WTC11 (cell line): Measurements from ENCODE around the gene ADAT2. TPM values are rescaled to one million over a fixed set of nuclear protein-coding genes. Genes with fewer than 3 reads are reported as not detected.

Experiments
- ATAC-seq: fragments of 200-7000 bp; cut with Tn5 transposase; 2 replicates; pipeline ENCODE4 v1.10.0; 2021; ENCODE audit warnings: mild to moderate bottlenecking, moderate library complexity
- CTCF ChIA-PET: fragments of 300-600 bp; sonication (Branson Sonifier 250); formaldehyde crosslinking; loops from one replicate; lab custom pipeline; 2021; ENCODE audit warnings: antibody characterized with exemption; lab: Charles Lee
- POLR2A ChIA-PET: fragments of 350-600 bp; sonication (Branson Sonifier 250); formaldehyde crosslinking; loops from one replicate; lab custom pipeline; 2021; ENCODE audit warnings: antibody characterized with exemption; lab: Charles Lee
- DNase-seq: peaks from one replicate; pipeline ENCODE4 v3.0.0; 2021; ENCODE audit warnings: low spot score
- H3K27ac Mint-ChIP-seq: 2 replicates; pipeline ENCODE4 v1.8.0; 2021; ENCODE audit warnings: mixed read lengths
- H3K27me3 Mint-ChIP-seq: 2 replicates; pipeline ENCODE4 v1.8.0; 2021; ENCODE audit warnings: low read depth, mild to moderate bottlenecking, moderate library complexity, mixed read lengths
- H3K36me3 Mint-ChIP-seq: 2 replicates; pipeline ENCODE4 v1.8.0; 2021; ENCODE audit warnings: mixed read lengths
- H3K4me1 Mint-ChIP-seq: 2 replicates; pipeline ENCODE4 v1.8.0; 2022; ENCODE audit warnings: mixed read lengths
- H3K4me3 Mint-ChIP-seq: 2 replicates; pipeline ENCODE4 v1.8.0; 2021; ENCODE audit warnings: mild to moderate bottlenecking, moderate library complexity, mixed read lengths
- H3K9me3 Mint-ChIP-seq: 2 replicates; pipeline ENCODE4 v1.8.0; 2021; ENCODE audit warnings: mixed read lengths
- ATF2 ChIP-seq: sonication (generic); formaldehyde crosslinking; IDR thresholded peaks from 2 replicates; pipeline ENCODE4 v1.8.1; 2022; ENCODE audit warnings: low read depth, missing genetic modification reagents, borderline replicate concordance
- ATF3 ChIP-seq: sonication (generic); formaldehyde crosslinking; conservative IDR thresholded peaks from 2 replicates; pipeline ENCODE4 v1.8.1; 2022; ENCODE audit warnings: mild to moderate bottlenecking, missing genetic modification reagents
- CBFB ChIP-seq: sonication (generic); formaldehyde crosslinking; IDR thresholded peaks from 2 replicates; pipeline ENCODE4 v1.8.1; 2022; ENCODE audit warnings: mild to moderate bottlenecking, low read depth, missing genetic modification reagents
- E2F1 ChIP-seq: sonication (generic); formaldehyde crosslinking; IDR thresholded peaks from 2 replicates; pipeline ENCODE4 v1.8.0; 2022; ENCODE audit warnings: mild to moderate bottlenecking, missing genetic modification reagents
- ELF4 ChIP-seq: sonication (generic); formaldehyde crosslinking; IDR thresholded peaks from 2 replicates; pipeline ENCODE4 v1.8.1; 2022; ENCODE audit warnings: low read depth, mild to moderate bottlenecking, moderate library complexity, missing genetic modification reagents
- ETV6 ChIP-seq: sonication (generic); formaldehyde crosslinking; IDR thresholded peaks from 2 replicates; pipeline ENCODE4 v1.8.1; 2022; ENCODE audit warnings: mild to moderate bottlenecking, missing genetic modification reagents
- JAZF1 ChIP-seq: fragments of 250-450 bp; sonication (Bioruptor Pico); IDR thresholded peaks from 2 replicates; pipeline ENCODE4 v1.9.0; 2021; ENCODE audit warnings: moderate library complexity, mild to moderate bottlenecking, inconsistent platforms
- KAT7 ChIP-seq: sonication (generic); formaldehyde crosslinking; IDR thresholded peaks from 2 replicates; pipeline ENCODE4 v1.8.1; 2023; ENCODE audit warnings: missing genetic modification reagents, mild to moderate bottlenecking, borderline replicate concordance
- MLX ChIP-seq: sonication (generic); formaldehyde crosslinking; IDR thresholded peaks from 2 replicates; pipeline ENCODE4 v1.8.1; 2023; ENCODE audit warnings: mild to moderate bottlenecking, missing genetic modification reagents, moderate library complexity
- RORB ChIP-seq: fragments of 250-450 bp; sonication (Bioruptor Pico); IDR thresholded peaks from 2 replicates; pipeline ENCODE4 v1.9.0; 2021; ENCODE audit warnings: mild to moderate bottlenecking
- TEAD1 ChIP-seq: sonication (generic); formaldehyde crosslinking; IDR thresholded peaks from 2 replicates; pipeline ENCODE4 v1.8.0; 2022; ENCODE audit warnings: mild to moderate bottlenecking, missing genetic modification reagents
- USF1 ChIP-seq: sonication (generic); formaldehyde crosslinking; IDR thresholded peaks from 2 replicates; pipeline ENCODE4 v1.8.0; 2022; ENCODE audit warnings: mild to moderate bottlenecking, missing genetic modification reagents
- USF2 ChIP-seq: sonication (generic); formaldehyde crosslinking; IDR thresholded peaks from 2 replicates; pipeline ENCODE4 v1.8.1; 2023; ENCODE audit warnings: mild to moderate bottlenecking, missing genetic modification reagents, moderate library complexity
- ZBTB43 ChIP-seq: sonication (generic); formaldehyde crosslinking; IDR thresholded peaks from 2 replicates; pipeline ENCODE4 v1.8.1; 2023; ENCODE audit warnings: mild to moderate bottlenecking, missing genetic modification reagents
- ZNF263 ChIP-seq: sonication (generic); formaldehyde crosslinking; IDR thresholded peaks from 2 replicates; pipeline ENCODE4 v1.8.1; 2022; ENCODE audit warnings: low read depth, mild to moderate bottlenecking, moderate library complexity, missing genetic modification reagents
- ZNF423 ChIP-seq: fragments of 250-450 bp; sonication (Bioruptor Pico); IDR thresholded peaks from 2 replicates; pipeline ENCODE4 v2.1.2; 2022; ENCODE audit warnings: mild to moderate bottlenecking, moderate library complexity
- ZNF532 ChIP-seq: fragments of 250-450 bp; sonication (Bioruptor Pico); IDR thresholded peaks from 2 replicates; pipeline ENCODE4 v1.9.0; 2021; ENCODE audit warnings: mild to moderate bottlenecking, borderline replicate concordance
- total RNA-seq: library from RNA; stranded (reverse); gene quantifications from 3 replicates; pipeline ENCODE4 v1.2.3, GENCODE V29; 2021

Gene ADAT2
- total RNA-seq, 1 experiment from 2014 or later = 13.3 TPM

GRCh38 chr6:143401636-143402370 lies 48.7 kb downstream of the ADAT2 start:
- ChIA-PET CTCF (interaction anchor here (1.1 to 1.8 kb wide), 3 partner anchors 64 to 169 kb away, joined by 4 to 6 read pairs (median 4); no protein-coding TSS in a partner anchor), POLR2A (no interaction called here)
- no peaks in the 10 kb centered on the region for H3K36me3 Mint-ChIP-seq
- DNase-seq = no peak
- H3K9me3 Mint-ChIP-seq = no peaks in the 10 kb centered on the region
- H3K27me3 Mint-ChIP-seq = no peaks in the 10 kb centered on the region
- H3K4me3 Mint-ChIP-seq = no peak overlapping the region
- H3K27ac Mint-ChIP-seq = no peak overlapping the region
- H3K4me1 Mint-ChIP-seq = peaks cover 37% of the 10 kb centered on the region
- no peak for ATAC-seq
- TF ChIP-seq ZNF423 (CRISPR knock-in tag) (no peak), ZNF263 (CRISPR knock-in tag) (no peak), USF1 (CRISPR knock-in tag) (no peak), RORB (CRISPR knock-in tag) (no peak), MLX (CRISPR knock-in tag) (no peak), JAZF1 (CRISPR knock-in tag) (no peak), ZNF532 (no peak), ZBTB43 (no peak), ETV6 (no peak), ATF3 (CRISPR knock-in tag) (no peak), ATF2 (CRISPR knock-in tag) (no peak), TEAD1 (CRISPR knock-in tag) (no peak), USF2 (CRISPR knock-in tag) (no peak), CBFB (CRISPR knock-in tag) (no peak), ELF4 (CRISPR knock-in tag) (no peak), E2F1 (CRISPR knock-in tag) (no peak), KAT7 (CRISPR knock-in tag) (no peak)
